Adrenal gland (tissue), 12 donors: ENCODE results near the gene AGL. TPM values are rescaled to one million over a fixed set of nuclear protein-coding genes. Genes with fewer than 3 reads are reported as not detected.

Experiments
- DNase-seq, 7 donors: peaks; one replicate each; pipeline ENCODE4 v3.0.0-alpha.2; 2019 to 2020
- H3K27ac ChIP-seq, 5 donors: fragments of 200-600 bp; sonication (generic) in 4 of 5; 1 replicate in 3 of 5; 2 replicates in 2 of 5; pipeline versions ENCODE4 v1.5.1 to v1.8.0; 2016 to 2020; ENCODE audit warnings: mild to moderate bottlenecking in 1 of 5
- H3K27me3 ChIP-seq: fragments of 200-600 bp; 2 replicates; pipeline ENCODE4 v1.8.0; 2021
- H3K36me3 ChIP-seq, 2 donors: fragments of 200-600 bp; replicated peaks in 1 of 2; 1 replicate in 1 of 2; 2 replicates in 1 of 2; pipeline versions ENCODE4 v1.5.1 to v1.8.0; 2018 to 2022
- H3K4me1 ChIP-seq, 2 donors: fragments of 200-600 bp; replicated peaks in 1 of 2; 1 replicate in 1 of 2; 2 replicates in 1 of 2; pipeline versions ENCODE4 v1.5.1 to v1.8.0; 2018 to 2021
- H3K4me3 ChIP-seq, 4 donors: fragments of 200-600 bp; sonication (generic) in 3 of 4; one replicate each; pipeline ENCODE4 v1.5.1; 2016 to 2018
- H3K9me3 ChIP-seq, 3 donors: fragments of 200-600 bp; sonication (generic) in 1 of 3; replicated peaks in 1 of 3; 1 replicate in 2 of 3; 2 replicates in 1 of 3; pipeline versions ENCODE4 v1.5.1 to v1.8.0; 2016 to 2021
- POLR2A ChIP-seq, 2 donors: fragments of 450-650 bp; IDR thresholded peaks; one replicate each; pipeline ENCODE4 v1.6.1; 2017; ENCODE audit warnings: antibody characterized with exemption in 2 of 2, mild to moderate bottlenecking in 2 of 2, moderate library complexity in 1 of 2
- WGBS, 4 donors: extraction: QIAGEN DNeasy Blood & Tissue Kit in 2 of 4; methylation state at CpG; one replicate each; pipeline versions ENCODE4 v1.1.5 to v1.1.7; 2013 to 2017; 5-methylcytosine and 5-hydroxymethylcytosine counted together
- intact Hi-C, 2 donors: fragments of 100-400 bp; cut with DNase I; formaldehyde crosslinking; loops; one replicate each; pipeline versions ENCODE4 v1.14.1 to v1.15.0; 2022 to 2023
- polyA plus RNA-seq, 3 donors: library from polyadenylated mRNA; stranded (reverse); fragments of 200-250 nt in 2 of 3; fragments of 350-450 nt in 1 of 3; fragmentation: Illumina TruSeq in 1 of 3; extraction: RNeasy Lipid Tissue Mini Kit (QIAGEN cat#74804) in 1 of 3; gene quantifications; one replicate each; pipeline ENCODE4 v1.2.3, GENCODE V29; 2013 to 2014
- total RNA-seq, 9 donors: library from RNA; depleted of rRNA in 4 of 9; stranded (reverse); fragments of >200 nt in 4 of 9; fragments of 120-200 nt in 1 of 9; fragmentation: NEBNext Ultra II Directional in 1 of 9; extraction: Animal tissue kit (Norgen Biotek cat#: 25700) in 1 of 9; gene quantifications; one replicate each; pipeline versions ENCODE4 v1.1.0 to v1.2.4, GENCODE V29; 2013 to 2023
- TF ChIP-seq, protein P1 (sequence below), 6 experiments: fragments of 450-650 bp in 4 of 6; fragments of 200-600 bp in 2 of 6; sonication (generic) in 1 of 6; IDR thresholded peaks; 1 replicate in 5 of 6; 2 replicates in 1 of 6; pipeline versions ENCODE4 v1.5.1 to v1.8.0; 2016 to 2021; ENCODE audit warnings: antibody characterized with exemption in 6 of 6, mild to moderate bottlenecking in 2 of 6, moderate library complexity in 1 of 6
- donor health status: healthy with polysubstance abuse.
- donor health status: Bipolar disorder and iron deficiency.
- donor health status: DM: yes; HTN: yes; CAD: no.
- donor health status: DM: no; HTN: no; CAD: no.
- donor health status: DM: no; HTN: no; CAD: no.
- donor health status: DM: yes; HTN: yes; CAD: no.

The AGL gene
- total and polyA plus RNA-seq, 12 donors = 4.5 to 27.5 (median 14.8) TPM

DNA sequence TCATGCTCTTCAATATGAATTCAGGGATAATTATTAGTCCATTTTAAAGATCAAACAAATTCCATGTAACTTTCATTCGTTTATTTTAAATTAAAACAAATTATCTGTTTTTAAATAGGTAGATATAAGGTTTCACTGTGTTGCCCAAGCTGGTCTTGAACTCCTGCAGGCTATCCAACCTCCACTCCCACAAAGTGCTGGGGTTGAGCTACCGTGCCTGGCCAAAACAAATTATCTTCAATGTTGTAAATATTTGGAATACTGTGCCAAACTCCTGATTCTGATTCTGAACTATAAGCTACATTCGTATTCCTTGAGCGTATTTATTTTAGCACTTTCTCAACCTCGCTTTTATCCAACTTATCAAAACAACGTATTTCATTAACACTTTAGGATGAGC, 19.6 kb downstream of the AGL start:
- Histone ChIP-seq H3K27ac (no peak overlapping the region), H3K27me3 (no peaks in the 10 kb centered on the region), H3K4me1 (no peaks in the 10 kb centered on the region), H3K4me3 (no peak overlapping the region), H3K36me3 (no peaks in the 10 kb centered on the region), H3K9me3 (no peaks in the 10 kb centered on the region)
- intact Hi-C loops = no loop called here
- DNase-seq = no peak
- 92 to 94% (median 93%) methylated on average over 6 of the region's 6 CpGs for WGBS, 4 donors
- TF ChIP-seq, protein P1, sequence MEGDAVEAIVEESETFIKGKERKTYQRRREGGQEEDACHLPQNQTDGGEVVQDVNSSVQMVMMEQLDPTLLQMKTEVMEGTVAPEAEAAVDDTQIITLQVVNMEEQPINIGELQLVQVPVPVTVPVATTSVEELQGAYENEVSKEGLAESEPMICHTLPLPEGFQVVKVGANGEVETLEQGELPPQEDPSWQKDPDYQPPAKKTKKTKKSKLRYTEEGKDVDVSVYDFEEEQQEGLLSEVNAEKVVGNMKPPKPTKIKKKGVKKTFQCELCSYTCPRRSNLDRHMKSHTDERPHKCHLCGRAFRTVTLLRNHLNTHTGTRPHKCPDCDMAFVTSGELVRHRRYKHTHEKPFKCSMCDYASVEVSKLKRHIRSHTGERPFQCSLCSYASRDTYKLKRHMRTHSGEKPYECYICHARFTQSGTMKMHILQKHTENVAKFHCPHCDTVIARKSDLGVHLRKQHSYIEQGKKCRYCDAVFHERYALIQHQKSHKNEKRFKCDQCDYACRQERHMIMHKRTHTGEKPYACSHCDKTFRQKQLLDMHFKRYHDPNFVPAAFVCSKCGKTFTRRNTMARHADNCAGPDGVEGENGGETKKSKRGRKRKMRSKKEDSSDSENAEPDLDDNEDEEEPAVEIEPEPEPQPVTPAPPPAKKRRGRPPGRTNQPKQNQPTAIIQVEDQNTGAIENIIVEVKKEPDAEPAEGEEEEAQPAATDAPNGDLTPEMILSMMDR (IDR thresholded peaks at IDR 0.05) = no peak
- TF ChIP-seq POLR2A (IDR thresholded peaks at IDR 0.05) = no peak

DNA sequence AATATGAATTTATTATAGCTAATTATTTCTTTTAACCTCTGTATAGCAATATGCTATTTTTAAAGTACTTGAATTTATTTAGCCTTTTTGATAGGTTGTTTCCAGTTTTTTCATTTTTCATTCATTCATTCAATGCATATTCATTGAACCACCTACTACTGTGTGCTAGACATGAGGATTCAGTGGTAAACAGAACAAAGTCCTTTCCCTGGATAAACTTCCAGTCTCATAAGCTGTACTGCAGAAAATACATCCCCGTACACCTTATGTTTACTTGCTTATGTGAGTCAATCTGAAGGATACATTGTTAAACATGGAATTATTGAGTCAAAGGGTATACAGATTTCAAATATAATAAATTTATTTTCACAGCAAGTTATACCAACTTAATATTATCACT, 21.9 kb downstream of the AGL start:
- no peak overlapping the region for H3K4me3 ChIP-seq
- TF ChIP-seq, protein P1 (IDR thresholded peaks at IDR 0.05) = no peak
- no peak for TF ChIP-seq POLR2A (IDR thresholded peaks at IDR 0.05)
- H3K36me3 ChIP-seq = peaks cover 0 to 1% of the 10 kb centered on the region in 2 donors
- no peaks in the 10 kb centered on the region for H3K9me3 ChIP-seq
- no peaks in the 10 kb centered on the region for H3K4me1 ChIP-seq
- intact Hi-C loops = no loop called here
- no peak overlapping the region for H3K27ac ChIP-seq
- no peak for DNase-seq
- H3K27me3 ChIP-seq = no peaks in the 10 kb centered on the region
- WGBS, 4 donors = 91 to 100% (median 99%) methylated on average over 1 of the region's 1 CpG

DNA sequence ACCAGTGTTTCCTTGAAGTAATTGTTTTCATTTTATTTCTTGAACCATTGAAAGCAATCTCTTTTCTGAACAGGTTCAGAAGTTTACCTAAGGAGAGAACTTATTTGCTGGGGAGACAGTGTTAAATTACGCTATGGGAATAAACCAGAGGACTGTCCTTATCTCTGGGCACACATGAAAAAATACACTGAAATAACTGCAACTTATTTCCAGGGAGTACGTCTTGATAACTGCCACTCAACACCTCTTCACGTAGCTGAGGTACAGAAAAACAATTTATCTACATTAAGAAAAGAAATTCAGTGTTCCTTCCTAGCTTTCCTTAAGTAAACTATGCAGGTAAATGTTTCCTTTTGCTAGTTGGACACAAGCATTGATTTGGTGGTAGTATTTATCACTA, 27.4 kb downstream of the AGL start:
- WGBS, 4 donors = 88 to 97% (median 94%) methylated on average over 3 of the region's 3 CpGs
- Histone ChIP-seq H3K9me3 (no peaks in the 10 kb centered on the region), H3K4me3 (no peak overlapping the region), H3K4me1 (no peaks in the 10 kb centered on the region), H3K36me3 (peaks cover 0 to 25% of the 10 kb centered on the region in 2 donors), H3K27ac (no peak overlapping the region), H3K27me3 (no peaks in the 10 kb centered on the region)
- intact Hi-C loops = no loop called here
- DNase-seq = no peak
- no peak for TF ChIP-seq POLR2A (IDR thresholded peaks at IDR 0.05)
- TF ChIP-seq, protein P1 (IDR thresholded peaks at IDR 0.05) = no peak

DNA sequence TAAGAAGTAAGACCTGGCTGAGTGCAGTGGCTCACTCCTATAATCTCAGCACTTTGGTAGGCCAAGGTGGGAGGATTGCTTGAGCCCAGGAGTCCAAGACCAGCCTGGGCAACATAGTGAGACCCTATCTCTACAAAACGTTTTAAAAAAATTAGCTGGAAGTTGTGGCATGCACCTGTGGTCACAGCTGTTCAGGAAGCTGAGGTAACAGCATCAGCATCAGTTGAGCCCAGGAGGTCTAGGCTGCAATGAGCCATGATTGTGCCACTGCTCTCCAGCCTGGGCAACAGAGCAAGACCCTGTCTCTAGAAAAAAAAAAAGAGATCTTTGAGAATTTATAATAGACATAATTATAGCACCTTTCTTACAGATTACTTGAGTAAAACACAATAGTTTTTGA, 36.0 kb downstream of the AGL start:
- intact Hi-C loops = no loop called here
- no peak for DNase-seq
- peaks cover 0 to 34% of the 10 kb centered on the region in 2 donors for H3K36me3 ChIP-seq
- no peak overlapping the region for H3K27ac ChIP-seq
- H3K9me3 ChIP-seq = no peaks in the 10 kb centered on the region
- WGBS, 4 donors = 40 to 73% (median 51%) methylated on average over 1 of the region's 1 CpG
- no peak overlapping the region for H3K4me3 ChIP-seq
- TF ChIP-seq, protein P1 (IDR thresholded peaks at IDR 0.05) = no peak
- no peak for TF ChIP-seq POLR2A (IDR thresholded peaks at IDR 0.05)
- H3K27me3 ChIP-seq = no peaks in the 10 kb centered on the region
- H3K4me1 ChIP-seq = no peaks in the 10 kb centered on the region
